ENCODE results near the gene ZNF337.
A peak's percentile ranks its signal among the peaks of the same experiment; 100 is the strongest.
"Not testable (repeated sequence)": the region's sequence is repeated elsewhere in the genome, so short reads cannot be mapped to it uniquely, and the experiment has no call there.

Gene ZNF337

DNA sequence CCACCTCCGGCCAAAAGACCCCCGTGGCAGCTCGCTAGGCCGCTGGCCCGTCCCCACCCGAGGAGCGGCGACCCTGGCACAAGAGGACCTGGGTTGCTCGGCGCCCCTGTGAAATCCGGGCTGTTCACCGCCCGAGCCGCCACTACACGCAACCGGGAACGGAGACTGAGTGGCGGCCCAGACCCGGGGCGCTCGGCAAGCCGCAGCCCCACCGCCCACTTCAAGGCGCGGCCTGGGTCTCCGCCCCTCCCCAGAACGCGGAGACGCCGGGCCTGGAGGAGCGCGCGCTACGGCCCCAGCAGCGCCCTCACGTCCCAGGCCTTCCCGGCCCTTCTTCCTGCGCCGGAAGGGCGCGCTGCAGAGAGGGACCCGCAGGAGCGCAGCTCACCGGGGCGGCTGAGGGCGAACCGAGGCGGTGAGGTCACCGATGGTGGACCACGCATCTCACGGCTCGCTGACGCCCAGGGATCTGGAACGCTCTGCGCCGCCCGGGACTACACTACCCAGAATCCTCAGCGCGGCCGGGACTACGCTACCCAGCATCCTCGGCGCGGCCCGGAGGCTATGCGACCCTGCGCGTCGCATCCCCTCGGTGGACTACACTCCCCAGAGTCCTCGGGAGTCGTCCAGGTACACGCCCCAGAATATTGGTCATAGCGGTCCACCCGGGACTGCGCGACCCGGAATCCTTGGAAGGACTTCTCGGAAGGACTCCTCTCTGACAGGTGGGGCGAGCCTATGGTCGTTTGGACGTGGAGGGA is at the start of gene ZNF337:
ZNF337 (minus strand) TSS at position 483 of the 761 bp plus-strand sequence. CDS start 10,436 bp downstream, outside the sequence.
- peak within 1 kb of the TSS; percentile 93 for H3K27ac Mint-ChIP-seq
- H3K4me3 Mint-ChIP-seq = peak within 1 kb of the TSS; percentile 88
- H3K9me3 Mint-ChIP-seq = peaks cover 13% of the 10 kb centered on the region
- DNase-seq (ENCODE audit: low spot score in 2 of 2) = peak; percentile 94 to 98
- H3K4me1 Mint-ChIP-seq = peaks cover 12% of the 10 kb centered on the region
- peak; percentile 99 for ATAC-seq
- peaks cover 5% of the 10 kb centered on the region for H3K36me3 Mint-ChIP-seq

DNA sequence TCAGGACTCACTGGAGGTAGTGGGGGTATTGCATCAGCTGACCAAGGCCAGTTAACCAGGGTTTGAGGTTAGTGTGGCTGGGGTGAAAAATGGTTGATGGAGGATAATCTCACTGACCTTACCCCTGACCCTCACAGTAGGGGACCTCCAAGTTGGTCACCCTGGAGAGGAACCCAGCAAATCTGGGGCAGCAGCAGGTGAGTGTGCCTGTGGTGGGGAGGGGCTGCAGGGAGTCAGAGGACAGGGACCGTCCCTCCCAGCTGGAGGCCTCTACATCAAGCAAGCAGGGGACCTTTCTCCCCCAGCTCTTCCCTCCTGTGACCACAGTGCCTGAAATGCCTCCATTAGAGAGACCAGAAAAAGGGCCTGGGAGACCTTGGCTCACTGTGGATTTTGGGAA is 49.1 kb upstream of the ZNF337 start:
- no peaks in the 10 kb centered on the region for H3K9me3 Mint-ChIP-seq
- no peaks in the 10 kb centered on the region for H3K36me3 Mint-ChIP-seq
- H3K4me1 Mint-ChIP-seq = peaks cover 4% of the 10 kb centered on the region
- no peak for DNase-seq (ENCODE audit: low spot score in 2 of 2)
- peak overlapping the region; percentile 62 for H3K27ac Mint-ChIP-seq
- ATAC-seq = no peak
- H3K4me3 Mint-ChIP-seq = no peak overlapping the region

DNA sequence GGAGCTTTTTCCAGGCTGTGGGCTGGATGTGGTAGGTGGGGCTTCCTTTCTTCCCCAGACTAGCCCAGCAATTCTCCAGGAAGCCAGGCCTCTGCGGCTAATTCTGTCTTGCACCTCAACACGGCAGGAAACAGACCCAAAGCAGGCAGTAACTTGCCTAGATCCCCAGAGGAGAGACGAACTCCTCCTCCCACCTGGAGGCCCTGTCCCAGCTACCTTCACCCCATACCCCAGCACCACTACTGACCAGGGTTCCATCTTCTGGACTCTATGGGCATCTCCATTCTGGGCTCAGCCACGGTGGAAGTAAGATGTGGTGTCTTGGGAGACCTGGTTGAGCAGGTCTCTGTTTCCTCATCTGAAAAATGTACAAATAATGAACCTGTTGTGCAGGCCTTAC is 48.4 kb upstream of the ZNF337 start:
- Mint-ChIP-seq H3K36me3 (no peaks in the 10 kb centered on the region), H3K4me3 (no peak overlapping the region), H3K27ac (no peak overlapping the region), H3K9me3 (no peaks in the 10 kb centered on the region), H3K4me1 (peaks cover under 1% of the 10 kb centered on the region)
- no peak for ATAC-seq
- DNase-seq (ENCODE audit: low spot score in 2 of 2) = no peak

DNA sequence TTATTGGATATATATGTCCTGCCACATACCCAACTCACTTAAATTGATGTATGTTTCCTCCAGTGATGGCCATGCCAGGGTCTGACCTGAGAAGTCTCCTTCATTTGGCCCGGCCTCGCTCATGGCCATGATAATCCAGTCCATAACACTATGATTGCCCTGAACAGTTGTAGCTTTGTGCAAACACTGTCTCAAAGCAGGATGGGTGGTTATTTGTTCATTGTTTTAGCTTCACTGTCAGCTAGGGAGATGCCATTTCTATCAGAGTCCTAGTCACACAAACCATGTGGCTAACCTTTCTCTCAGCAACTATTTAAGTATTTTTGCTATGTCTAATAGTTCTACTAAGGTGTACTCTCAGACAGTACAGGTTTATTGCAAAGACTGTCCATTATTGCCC is 47.6 kb upstream of the ZNF337 start:
- Mint-ChIP-seq H3K36me3 (no peaks in the 10 kb centered on the region), H3K27ac (no peak overlapping the region), H3K9me3 (no peaks in the 10 kb centered on the region), H3K4me3 (no peak overlapping the region), H3K4me1 (peaks cover 9% of the 10 kb centered on the region)
- ATAC-seq = no peak
- DNase-seq (ENCODE audit: low spot score in 2 of 2) = no peak

DNA sequence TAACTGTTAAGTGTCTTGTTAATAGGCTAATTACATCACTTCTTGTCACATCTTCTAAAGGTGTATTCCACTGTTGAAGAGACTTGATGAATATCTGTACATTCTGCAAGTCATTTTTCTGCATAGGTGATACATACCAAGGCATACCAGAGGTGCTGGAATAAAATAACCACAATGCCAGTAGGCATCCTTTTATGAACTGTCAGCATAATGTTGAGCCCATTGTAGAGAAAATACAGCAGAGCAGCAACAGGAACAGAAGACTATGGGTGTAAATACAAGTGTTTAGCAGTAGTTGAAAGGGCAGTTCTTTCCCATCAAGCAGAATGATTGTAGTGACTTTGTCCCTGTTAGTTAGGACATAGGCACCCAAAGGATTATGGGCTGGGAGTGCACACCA is 44.4 kb upstream of the ZNF337 start:
- no peaks in the 10 kb centered on the region for H3K36me3 Mint-ChIP-seq
- DNase-seq (ENCODE audit: low spot score in 2 of 2) = no peak
- H3K4me3 Mint-ChIP-seq = no peak overlapping the region
- no peak for ATAC-seq
- no peaks in the 10 kb centered on the region for H3K9me3 Mint-ChIP-seq
- no peak overlapping the region for H3K27ac Mint-ChIP-seq
- H3K4me1 Mint-ChIP-seq = peaks cover 12% of the 10 kb centered on the region

DNA sequence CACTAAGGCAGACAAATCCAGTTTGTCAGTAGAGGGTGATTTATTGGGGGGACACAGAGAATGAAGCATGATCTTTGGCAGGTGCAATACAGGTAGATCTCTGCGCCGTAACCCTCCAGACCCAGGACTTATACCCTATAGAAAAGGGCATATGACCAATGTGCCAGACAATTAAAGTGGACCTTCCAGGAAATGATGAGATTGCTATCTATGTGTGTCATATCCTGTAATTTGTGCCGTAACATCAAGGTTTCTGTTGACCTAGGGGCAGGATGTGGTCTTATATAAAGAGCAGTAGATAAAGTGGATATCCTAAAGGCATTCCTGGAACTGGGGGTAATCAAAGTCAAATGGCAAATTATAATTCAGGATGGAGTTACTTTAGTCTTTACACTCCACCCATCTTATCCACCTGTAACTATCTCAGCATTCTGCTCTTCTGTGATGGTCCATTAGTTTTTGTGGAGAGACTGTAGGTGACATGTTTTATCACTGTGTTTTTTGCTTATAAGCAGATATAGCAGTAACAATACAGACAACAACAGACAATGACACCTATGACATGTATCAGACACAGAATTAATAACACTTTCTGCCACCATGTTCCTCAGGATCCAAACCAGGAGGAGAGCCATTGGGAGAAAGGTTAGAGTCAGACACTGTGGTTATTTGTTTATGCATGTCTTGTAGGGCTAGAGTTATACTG is 43.1 kb upstream of the ZNF337 start:
- Mint-ChIP-seq H3K36me3 (no peaks in the 10 kb centered on the region), H3K27ac (peak overlapping the region; percentile 70), H3K4me3 (peak overlapping the region; percentile 10), H3K4me1 (peaks cover 12% of the 10 kb centered on the region), H3K9me3 (no peaks in the 10 kb centered on the region)
- ATAC-seq = peak; percentile 92
- DNase-seq (ENCODE audit: low spot score in 2 of 2) = no peak

DNA sequence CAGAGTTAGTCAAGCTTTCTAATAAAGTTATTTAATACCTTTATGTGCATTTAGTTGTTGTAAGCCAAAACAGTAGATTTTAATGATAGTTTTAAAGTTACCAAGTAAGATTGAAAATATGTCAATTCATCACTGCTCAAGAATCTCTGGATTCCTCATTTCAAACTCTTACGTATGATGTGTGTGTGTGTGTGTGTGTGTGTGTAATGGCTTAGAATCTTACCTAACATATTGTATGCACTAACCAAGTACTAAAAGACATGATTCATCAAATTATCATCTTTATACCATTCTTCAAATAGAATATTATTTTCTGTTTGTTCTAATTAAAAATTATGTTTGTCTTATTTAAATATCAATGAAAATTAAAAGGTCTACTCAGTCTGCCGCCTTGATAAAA is 41.5 kb upstream of the ZNF337 start:
- Mint-ChIP-seq H3K36me3 (no peaks in the 10 kb centered on the region), H3K9me3 (no peaks in the 10 kb centered on the region), H3K4me1 (peaks cover 12% of the 10 kb centered on the region), H3K27ac (no peak overlapping the region), H3K4me3 (no peak overlapping the region)
- no peak for DNase-seq (ENCODE audit: low spot score in 2 of 2)
- ATAC-seq = no peak

DNA sequence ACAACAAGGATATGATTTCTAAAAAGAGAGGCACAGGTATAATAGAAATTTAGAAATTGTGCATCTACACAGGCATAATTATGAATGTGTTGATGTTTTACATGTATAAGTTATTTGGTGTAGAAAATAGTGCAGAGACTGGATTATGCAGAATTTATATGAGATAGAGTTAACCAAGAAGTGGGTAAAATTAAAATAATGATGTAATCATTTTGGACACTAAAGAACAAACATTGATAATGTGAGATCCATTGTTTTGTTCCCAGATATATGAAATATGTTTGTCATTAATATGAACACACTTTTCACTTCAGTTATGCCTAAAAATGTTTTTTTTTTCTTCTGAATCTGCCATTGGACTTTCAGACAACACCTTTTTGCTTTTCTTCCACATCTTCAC is 37.2 kb upstream of the ZNF337 start:
- no peak overlapping the region for H3K4me3 Mint-ChIP-seq
- no peak overlapping the region for H3K27ac Mint-ChIP-seq
- no peak for DNase-seq (ENCODE audit: low spot score in 2 of 2)

DNA sequence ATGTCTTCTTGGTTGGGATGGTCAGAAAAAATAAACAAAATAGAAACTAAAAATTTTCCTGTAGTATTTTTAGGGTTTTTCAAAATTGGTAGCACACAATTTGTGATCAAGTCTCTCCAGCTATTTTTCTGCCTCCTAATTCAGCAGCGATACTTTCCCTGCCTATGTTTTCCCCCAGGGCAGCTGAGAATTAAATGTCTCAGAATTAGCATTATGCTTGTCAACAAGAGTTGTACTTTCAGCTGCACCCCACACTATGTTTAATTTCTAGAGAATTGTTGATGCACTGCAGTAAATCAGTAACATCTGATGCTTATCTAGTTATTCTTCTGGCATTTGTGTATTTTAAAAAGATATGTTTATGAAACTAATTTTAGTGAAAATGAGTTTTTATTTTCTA is 34.2 kb upstream of the ZNF337 start:
- no peak for ATAC-seq
- Mint-ChIP-seq H3K36me3 (no peaks in the 10 kb centered on the region), H3K4me1 (peaks cover 4% of the 10 kb centered on the region), H3K4me3 (no peak overlapping the region), H3K27ac (no peak overlapping the region), H3K9me3 (peaks cover 5% of the 10 kb centered on the region)
- no peak for DNase-seq (ENCODE audit: low spot score in 2 of 2)

More for the DNA sequence above, 37.2 kb upstream of the ZNF337 start:
- Mint-ChIP-seq H3K9me3 (no peaks in the 10 kb centered on the region), H3K36me3 (no peaks in the 10 kb centered on the region), H3K4me1 (no peaks in the 10 kb centered on the region)
- ATAC-seq = no peak

DNA sequence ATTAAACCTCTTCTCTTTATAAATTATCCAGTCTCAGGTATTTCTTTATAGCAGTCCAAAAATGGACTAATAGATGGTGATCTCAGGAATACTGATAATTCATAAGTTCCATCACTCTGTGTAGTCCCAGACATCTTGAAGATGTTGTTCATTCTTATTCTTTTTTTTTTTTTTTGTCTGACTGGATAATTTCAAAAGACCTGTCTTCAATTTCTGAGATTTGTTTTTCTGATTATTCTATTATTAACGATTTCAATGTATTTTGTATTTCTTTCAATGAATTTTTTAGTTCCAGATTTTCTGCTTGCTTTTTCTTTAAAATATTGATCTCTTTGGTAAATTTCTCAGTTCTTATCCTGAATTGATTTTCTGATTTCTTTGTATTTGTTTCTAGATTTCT is 29.7 kb upstream of the ZNF337 start:
- Mint-ChIP-seq H3K4me3 (no peak overlapping the region), H3K9me3 (peaks cover 8% of the 10 kb centered on the region), H3K36me3 (no peaks in the 10 kb centered on the region), H3K4me1 (peaks cover 6% of the 10 kb centered on the region), H3K27ac (no peak overlapping the region)
- no peak for ATAC-seq
- DNase-seq (ENCODE audit: low spot score in 2 of 2) = no peak

DNA sequence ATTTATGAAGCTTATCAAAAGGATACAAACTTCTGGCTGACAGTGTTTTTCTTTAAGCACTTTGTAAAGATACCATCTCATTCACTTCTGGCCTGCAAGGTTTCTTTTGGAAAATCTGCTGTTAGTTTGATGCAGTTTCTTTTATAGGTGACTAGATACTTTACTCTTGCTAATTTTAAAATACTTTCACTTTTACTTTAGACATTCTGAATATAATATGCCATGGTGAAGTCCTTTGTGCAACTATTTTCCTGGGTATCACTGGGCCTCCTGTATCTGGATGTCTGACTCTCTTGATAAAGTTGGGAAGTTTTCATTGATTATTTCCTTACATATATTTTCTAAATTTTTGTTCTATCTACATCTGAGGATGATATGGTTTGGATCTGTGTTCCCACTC is 29.0 kb upstream of the ZNF337 start:
- Mint-ChIP-seq H3K4me3 (no peak overlapping the region), H3K27ac (no peak overlapping the region), H3K9me3 (peaks cover 8% of the 10 kb centered on the region), H3K4me1 (peaks cover 6% of the 10 kb centered on the region), H3K36me3 (no peaks in the 10 kb centered on the region)
- no peak for ATAC-seq
- DNase-seq (ENCODE audit: low spot score in 2 of 2) = no peak

DNA sequence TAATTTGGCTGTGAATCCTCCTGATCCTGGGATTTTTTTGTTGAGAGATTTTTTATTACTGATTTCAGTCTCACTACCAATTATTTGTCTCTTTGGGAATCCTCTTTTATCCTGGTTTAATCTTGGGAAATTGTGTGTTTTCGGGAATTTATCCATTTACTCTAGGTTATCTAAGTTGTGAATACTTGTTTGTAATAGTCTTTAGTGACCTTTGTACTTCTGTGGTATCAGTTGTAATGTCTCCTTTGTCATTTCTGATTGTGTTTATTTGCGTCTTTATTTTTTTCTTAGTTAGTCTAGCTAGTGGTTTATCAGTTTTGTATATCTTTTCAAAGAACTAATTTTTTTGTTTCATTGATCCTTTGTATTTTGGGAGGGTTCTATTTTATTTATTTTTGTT is 27.3 kb upstream of the ZNF337 start:
- ATAC-seq = no peak
- no peak for DNase-seq (ENCODE audit: low spot score in 2 of 2)
- no peaks in the 10 kb centered on the region for H3K36me3 Mint-ChIP-seq
- H3K27ac Mint-ChIP-seq = no peak overlapping the region
- no peak overlapping the region for H3K4me3 Mint-ChIP-seq
- H3K4me1 Mint-ChIP-seq = peaks cover 16% of the 10 kb centered on the region
- peaks cover 8% of the 10 kb centered on the region for H3K9me3 Mint-ChIP-seq

DNA sequence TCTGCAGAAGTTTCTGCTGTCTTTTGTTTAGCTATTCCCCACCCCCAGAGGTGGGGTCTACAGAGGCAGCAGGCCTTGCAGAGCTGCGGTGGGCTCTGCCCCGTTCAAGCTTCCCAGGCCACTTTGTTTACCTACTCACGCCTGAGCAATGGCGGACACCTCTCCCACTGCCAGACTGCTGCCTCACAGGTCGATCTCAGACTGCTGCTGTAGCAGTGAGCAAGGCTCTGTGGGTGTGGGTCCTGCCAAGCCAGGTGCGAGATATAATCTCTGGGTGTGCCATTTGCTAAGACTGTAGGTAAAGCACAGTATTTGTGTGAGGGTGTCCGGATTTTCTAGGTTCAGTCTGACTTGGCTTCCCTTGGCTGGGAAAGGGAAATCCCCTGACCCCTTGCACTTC is 23.6 kb upstream of the ZNF337 start:
- Mint-ChIP-seq H3K4me3 (no peak overlapping the region), H3K27ac (peak overlapping the region; percentile 89), H3K9me3 (peaks cover 3% of the 10 kb centered on the region), H3K4me1 (peaks cover 20% of the 10 kb centered on the region), H3K36me3 (no peaks in the 10 kb centered on the region)
- ATAC-seq (no peak), DNase-seq (ENCODE audit: low spot score in 2 of 2) (no peak)

DNA sequence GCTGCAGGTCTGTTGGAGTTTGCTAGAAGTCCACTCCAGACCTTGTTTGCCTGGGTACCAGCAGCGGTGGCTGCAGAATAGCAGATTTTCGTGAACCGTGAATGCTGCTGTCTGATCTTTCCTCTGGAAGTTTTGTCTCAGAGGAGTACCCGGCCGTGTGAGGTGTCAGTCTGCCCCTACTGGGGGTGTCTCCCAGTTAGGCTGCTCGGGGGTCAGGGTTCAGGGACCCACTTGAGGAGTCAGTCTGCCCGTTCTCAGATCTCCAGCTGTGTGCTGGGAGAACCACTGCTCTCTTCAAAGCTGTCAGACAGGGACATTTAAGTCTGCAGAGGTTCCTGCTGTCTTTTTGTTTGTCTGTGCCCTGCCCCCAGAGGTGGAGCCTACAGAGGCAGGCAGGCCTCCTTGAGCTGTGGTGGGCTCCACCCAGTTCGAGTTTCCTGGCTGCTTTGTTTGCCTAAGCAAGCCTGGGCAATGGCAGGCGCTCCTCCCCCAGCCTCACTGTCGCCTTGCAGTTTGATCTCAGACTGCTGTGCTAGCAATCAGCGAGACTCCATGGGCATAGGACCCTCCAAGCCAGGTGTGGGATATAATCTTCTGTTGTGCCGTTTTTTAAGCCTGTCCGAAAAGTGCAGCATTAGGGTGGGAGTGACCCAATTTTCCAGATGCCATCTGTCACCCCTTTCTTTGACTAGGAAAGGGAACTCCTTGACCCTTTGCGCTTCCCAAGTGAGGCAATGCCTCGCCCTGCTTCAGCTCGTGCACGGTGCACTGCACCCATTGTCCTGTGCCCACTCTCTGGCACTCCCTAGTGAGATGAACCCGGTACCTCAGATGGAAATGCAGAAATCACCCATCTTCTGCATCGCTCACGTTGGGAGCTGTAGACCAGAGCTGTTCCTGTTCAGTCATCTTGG is 22.5 kb upstream of the ZNF337 start:
- Mint-ChIP-seq H3K4me1 (peaks cover 20% of the 10 kb centered on the region), H3K27ac (peak overlapping the region; percentile 89), H3K4me3 (peak overlapping the region; percentile 53)
- not testable (repeated sequence) for DNase-seq (ENCODE audit: low spot score in 2 of 2); H3K9me3 Mint-ChIP-seq; H3K36me3 Mint-ChIP-seq; ATAC-seq

DNA sequence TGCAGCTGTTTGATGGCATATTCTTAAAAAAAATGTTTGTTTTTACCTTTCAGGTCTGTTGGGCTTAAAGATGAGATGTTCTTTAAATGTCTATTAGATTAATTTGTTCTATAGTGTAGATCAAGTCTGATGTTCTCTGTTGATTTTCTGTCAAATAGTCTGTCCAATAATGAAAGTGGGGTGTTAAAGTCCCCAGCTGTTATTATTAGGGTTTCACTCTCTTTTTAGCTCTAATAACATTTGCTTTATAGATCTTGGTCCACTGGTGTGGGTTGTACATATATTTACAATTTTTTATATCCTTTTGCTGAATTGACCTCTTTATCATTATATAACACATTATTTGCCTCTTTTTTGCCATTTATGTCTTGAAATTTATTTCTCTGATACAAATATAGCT is 11.0 kb upstream of the ZNF337 start:
- H3K4me3 Mint-ChIP-seq = no peak overlapping the region
- ATAC-seq = no peak
- H3K27ac Mint-ChIP-seq = no peak overlapping the region
- H3K36me3 Mint-ChIP-seq = no peaks in the 10 kb centered on the region
- peaks cover 4% of the 10 kb centered on the region for H3K9me3 Mint-ChIP-seq
- no peak for DNase-seq (ENCODE audit: low spot score in 2 of 2)
- H3K4me1 Mint-ChIP-seq = peaks cover 17% of the 10 kb centered on the region
